ENCODE data around the gene STAB2.

STAB2 gene, protein sequence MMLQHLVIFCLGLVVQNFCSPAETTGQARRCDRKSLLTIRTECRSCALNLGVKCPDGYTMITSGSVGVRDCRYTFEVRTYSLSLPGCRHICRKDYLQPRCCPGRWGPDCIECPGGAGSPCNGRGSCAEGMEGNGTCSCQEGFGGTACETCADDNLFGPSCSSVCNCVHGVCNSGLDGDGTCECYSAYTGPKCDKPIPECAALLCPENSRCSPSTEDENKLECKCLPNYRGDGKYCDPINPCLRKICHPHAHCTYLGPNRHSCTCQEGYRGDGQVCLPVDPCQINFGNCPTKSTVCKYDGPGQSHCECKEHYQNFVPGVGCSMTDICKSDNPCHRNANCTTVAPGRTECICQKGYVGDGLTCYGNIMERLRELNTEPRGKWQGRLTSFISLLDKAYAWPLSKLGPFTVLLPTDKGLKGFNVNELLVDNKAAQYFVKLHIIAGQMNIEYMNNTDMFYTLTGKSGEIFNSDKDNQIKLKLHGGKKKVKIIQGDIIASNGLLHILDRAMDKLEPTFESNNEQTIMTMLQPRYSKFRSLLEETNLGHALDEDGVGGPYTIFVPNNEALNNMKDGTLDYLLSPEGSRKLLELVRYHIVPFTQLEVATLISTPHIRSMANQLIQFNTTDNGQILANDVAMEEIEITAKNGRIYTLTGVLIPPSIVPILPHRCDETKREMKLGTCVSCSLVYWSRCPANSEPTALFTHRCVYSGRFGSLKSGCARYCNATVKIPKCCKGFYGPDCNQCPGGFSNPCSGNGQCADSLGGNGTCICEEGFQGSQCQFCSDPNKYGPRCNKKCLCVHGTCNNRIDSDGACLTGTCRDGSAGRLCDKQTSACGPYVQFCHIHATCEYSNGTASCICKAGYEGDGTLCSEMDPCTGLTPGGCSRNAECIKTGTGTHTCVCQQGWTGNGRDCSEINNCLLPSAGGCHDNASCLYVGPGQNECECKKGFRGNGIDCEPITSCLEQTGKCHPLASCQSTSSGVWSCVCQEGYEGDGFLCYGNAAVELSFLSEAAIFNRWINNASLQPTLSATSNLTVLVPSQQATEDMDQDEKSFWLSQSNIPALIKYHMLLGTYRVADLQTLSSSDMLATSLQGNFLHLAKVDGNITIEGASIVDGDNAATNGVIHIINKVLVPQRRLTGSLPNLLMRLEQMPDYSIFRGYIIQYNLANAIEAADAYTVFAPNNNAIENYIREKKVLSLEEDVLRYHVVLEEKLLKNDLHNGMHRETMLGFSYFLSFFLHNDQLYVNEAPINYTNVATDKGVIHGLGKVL (N-terminal part only)

DNA sequence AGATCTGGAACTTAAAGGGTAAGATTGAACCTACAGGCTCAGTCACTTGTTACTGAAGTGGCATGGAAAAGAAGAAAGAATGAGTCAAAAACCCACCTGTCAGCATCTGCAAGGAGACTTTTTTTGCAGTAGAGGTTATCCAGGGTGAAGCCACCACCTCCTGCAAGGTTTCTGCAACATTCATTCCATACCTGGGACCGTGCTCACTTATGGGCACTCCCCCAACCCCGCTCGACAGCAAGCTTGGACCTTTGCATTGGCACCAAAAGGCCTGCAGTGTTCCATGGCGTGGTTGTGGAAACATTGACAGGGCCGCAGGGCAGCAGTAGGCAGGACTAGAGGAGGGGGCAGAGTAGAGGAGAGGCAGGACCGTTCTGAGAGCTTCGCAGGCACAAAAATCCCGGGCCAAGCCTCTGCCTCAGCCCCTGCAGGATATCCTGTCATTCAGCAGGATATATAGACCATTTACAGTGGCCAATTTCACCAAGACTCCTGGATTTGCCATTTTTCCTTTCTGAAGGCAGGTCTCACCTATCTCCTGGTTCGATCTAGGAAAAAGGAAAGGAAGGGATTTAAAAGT is at the start of gene STAB2:
Gene STAB2, plus strand, starts transcription at position 483 of the 580 bp plus-strand sequence. CDS start 204 bp downstream, outside the sequence.
- no peak for DNase-seq

DNA sequence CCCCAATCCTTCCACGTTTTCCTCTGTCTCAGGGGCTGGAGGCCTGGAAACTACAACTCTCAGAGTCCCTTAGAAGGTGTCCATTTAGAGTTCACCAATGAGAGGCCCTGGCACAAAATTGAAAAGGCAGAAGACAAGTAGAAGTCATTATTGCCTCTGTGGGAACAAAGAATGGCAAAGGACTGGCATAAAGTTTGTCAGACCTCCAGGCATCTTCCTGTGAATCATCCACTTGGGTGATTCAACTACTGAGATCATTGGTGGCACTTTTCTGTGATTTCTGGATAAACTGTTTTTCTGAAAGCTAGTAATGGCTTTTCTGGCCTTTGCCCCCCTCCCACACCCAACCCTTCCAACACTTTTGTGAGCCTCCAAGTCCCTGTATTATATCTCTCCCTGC is 48.7 kb upstream of the STAB2 start:
- DNase-seq = no peak

DNA sequence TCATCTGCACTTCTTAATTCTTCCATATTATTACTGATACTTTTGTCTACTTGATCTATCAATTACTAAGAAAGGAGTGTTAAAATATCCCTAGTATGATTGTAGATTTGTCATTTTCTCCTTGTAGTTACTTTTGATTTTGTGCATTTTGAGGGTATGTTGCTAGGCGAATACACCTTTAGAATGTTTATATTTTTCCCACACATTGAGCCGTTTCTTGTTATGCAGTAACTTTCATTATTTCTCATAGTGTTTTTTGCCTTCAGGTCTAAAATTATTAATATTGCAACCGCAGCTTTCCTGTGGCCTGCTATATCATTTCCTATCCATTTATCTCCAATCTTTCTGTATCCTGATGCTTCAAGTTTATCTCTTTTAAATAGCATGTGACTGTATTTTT is 46.8 kb upstream of the STAB2 start:
- no peak for DNase-seq

DNA sequence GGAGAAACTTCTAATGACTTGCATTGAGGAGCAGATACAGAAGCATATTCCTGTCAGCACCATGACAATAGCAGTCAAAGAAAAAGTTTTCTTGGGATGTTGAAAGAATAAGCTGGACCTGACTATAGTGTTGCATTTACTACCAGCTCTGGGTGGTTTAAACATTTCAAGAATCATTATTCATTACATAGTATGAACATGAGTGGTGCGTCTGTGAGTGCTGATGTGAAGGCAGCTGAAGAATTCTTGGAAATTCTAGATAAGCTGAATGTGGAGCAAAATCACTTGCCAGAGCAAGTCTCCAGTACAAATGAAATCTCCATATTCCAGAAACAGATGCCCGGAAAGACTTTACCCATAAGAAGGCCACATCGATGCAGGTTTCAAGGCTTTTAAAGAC is 45.0 kb upstream of the STAB2 start:
- DNase-seq = no peak

DNA sequence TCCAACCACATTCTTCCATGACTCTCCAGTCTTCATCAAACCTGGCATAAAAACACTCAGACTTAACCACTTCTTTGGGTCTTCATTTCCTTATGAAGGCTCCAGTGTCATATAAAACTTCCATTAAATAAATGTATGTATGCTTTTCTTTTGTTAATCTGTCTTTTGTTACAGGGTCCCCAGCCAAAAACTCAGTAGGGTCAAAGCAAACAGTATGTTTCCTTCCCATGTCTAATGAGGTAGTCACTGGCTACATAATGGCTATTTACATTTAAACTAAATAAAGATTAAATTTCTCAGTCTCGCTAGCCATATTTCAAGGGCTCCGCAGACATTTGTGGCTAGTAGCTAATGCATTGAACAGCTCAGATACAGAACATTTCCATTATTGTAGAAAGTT is 40.1 kb upstream of the STAB2 start:
- DNase-seq = no peak

DNA sequence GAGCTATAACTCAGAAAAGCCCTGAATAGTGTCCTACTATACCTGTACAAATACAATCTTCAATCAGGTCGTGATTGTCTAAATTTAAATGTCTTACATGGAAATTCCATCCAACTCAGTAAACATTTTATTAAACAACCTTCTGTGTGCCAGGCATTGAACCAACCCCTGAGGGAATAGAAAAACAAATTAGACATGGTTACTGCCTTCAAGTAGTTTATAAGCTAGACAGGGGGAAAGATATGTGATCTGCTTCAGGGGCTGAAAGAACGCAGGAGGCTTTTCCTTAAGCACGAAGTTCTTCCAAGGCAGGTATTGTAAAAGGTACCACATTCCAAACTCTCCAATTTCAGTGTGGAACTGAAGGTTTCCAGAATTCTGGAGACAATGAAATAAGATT is 39.7 kb upstream of the STAB2 start:
- no peak for DNase-seq

DNA sequence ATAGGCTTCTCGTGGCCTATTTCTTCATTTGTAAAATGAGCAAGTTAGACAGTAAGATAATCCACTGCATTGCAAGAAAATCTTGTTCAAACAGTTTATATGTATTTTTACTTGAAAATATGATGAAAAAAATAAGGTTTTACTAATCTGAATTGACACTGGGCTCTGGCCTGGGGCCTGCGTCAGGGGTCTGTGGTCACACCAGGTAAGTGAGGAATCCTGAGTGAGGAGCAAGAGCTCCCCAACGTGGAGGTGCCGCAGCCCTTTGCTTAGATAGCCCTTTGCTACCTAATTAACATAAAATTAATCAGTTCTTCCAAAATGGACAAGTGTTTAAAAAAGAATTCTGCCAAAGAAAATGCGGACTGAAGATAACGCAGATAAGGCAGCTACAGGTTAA is 39.1 kb upstream of the STAB2 start:
- no peak for DNase-seq

DNA sequence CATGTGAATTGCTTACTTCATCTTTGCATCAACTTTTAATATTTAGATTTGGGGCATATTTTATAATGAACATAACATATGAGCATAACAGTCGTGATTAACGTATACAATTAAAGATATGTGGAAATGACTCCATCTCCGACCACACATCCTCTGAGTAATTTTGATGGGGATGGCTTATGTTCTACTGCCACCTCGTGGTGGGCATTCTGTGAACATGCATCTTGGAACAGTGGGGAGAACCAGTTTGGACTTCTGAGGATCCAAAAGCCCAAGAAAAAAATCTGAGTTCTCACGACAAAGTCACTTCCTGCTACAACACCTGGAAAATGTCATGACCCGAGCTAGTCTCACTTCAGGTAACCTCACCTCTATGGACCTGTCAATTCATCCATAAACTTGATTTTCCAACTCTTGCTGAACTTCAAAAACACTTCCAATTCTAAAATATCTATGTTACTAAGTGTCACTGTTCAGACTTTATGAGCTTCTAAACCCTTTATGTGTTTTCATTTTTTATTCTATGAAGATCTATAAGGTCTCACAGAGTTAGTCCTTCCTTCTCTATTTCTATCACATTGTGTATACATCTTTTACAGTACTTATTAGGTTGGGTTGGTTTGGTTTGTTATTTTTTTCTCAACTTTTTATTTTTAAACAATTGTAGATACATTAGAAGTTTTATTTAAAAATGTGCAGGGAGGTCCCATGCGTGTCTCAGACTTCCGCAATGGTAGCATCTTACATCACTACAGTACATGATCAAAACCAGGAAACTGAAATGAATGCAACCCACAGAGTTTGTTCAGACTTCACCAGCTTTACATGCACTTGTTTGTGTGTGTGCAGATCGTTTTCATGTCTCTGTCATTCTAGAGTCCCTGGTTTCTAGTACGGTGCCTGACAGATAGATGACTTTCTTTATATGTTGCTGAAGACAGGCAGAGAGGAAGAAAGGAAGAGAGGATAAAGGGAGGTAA is 38.2 kb upstream of the STAB2 start:
- peak; percentile 63 for DNase-seq

DNA sequence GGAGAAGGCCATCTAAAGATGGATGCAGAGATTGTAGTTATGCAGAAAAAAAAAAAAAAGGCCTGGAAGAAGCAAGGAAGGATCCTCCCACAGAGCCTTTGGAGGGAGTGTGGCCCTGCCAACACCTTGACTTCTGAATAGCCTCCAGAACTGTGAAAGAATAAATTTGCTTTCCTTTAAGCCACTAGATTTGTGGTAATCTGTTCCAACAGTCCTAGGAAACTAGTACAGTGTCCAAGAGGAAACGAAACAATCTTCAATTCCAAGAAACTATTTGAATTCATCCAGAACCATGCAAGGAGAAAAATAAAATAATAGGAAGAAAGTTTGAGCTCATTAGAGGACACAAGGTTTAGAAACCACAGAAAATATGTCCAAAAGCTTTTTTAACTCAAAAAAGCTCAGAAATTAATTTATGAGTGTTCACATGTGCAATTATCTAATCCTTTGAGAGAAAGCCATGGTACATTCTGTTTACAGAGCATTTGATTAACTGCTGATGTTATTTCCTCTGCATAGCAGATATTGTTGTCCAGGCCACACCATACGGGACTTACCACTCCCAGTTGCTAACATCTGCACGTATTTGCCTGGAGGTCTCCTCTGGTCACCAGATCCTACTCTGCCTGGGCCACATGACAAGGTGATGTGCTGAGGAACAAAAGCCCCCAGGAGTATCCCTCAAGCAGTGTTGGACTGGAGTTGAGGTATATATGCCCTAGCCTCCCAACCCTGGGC is 30.0 kb upstream of the STAB2 start:
- DNase-seq = no peak

DNA sequence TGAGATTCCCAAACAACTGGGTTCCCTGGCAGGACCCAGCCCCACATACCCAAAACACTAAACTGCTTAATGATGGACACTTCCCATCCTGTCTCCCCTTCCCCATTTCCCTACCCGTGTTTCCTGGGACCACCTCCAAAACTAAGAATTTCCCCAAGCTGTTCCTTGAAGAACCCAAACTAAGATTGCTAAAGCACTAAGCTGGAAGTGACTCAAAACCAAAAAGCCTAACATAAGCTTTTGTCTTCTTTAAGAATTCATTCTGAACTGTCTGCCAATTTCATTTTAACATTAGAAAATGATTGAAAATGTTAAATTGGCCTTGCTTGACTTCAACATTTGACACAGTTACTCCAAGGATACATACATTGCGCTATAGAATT is 29.5 kb upstream of the STAB2 start:
- DNase-seq = no peak

DNA sequence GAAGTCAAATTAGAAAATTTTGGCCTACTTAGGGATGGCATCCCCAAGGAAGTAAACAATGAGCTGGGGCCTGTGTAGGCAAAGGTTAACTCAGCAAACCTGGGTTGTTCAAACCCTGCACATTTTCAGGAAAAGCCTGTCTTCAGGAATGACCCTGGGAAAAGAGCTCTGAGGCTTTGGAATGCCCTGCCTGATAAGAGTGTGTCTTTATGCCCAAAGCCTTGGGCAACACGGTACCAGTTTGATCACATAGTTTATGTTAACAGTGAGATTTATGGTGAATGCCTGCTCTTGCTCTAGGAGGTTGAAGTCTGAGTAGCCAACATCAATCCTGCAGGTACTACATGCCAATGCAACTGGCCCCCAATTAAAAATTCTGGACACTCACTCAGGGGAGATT is 28.2 kb upstream of the STAB2 start:
- no peak for DNase-seq

DNA sequence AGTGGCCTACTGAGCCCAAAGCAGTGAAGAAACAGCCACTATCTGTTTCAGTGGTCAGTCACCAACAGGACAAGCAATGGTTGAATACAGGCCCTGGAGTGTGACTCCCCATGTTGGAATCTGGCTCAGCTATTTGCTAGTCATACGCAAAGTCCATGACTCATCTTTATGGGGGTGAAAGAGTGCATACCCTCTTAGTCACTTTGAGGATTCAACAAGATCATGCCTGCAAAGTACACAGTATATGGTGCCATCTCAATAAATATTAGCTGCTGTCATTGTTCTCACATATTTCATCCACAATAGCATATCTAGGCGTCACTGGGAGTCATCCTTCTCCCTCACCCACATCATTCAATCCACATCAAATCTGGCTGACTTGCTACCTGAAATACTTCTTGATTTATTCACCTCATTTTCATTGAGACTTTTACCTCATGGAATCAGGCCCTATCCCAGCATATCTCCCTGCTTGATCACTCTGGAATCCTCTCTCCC is 26.4 kb upstream of the STAB2 start:
- no peak for DNase-seq

DNA sequence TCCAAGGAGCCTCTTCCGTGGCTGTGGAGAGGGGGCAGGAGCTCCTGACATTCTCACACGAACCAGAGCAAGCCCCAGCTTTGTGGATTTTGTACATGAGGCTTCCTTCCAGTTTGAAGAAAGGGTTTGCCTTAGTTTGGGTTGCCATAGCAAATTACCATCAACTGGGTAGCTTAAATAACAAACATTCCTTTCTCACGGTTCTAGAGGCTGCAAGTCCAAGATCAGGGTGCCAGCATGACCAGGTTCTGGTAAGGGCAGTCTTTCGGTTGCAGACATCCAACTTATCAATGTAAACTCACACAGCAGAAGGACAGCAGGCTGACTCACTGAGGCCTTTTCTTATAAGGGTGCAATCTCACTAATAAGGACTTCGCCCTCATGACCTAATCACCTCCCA is 25.9 kb upstream of the STAB2 start:
- DNase-seq = no peak

DNA sequence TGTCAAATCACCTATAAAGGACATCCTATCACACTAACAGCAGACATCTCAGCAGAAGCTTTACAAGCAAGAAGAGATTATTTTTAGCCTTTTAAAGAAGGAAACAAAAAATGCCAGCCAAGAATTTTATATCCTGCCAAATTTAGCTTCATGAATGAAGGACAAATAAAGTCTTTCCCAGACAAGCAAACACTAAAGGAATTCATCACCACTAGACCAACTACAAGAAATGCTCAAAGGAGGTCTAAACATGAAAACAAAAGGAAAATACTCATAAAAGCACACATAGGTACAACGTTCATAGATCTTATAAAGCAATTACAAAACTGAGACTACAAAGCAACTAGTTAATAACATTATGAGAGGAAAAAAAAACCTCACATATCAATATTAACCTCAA is 20.7 kb upstream of the STAB2 start:
- DNase-seq = no peak

DNA sequence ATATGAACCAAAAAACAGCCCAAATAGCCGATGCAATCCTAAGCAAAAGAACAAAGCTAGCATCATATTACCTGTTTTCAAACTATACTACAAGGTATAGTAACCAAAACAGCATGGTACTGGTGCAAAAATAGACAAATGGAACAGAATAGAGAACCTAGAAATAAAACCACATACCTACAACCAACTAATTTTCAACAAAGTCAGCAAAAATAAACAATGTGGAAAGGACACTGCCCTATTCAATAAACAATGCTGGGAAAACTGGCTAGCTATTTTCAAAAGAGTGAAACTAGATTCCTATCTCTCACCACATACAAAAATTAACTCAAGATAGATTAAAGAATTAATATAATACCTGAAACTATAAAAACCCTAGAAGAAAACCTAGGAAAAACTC is 17.8 kb upstream of the STAB2 start:
- no peak for DNase-seq

DNA sequence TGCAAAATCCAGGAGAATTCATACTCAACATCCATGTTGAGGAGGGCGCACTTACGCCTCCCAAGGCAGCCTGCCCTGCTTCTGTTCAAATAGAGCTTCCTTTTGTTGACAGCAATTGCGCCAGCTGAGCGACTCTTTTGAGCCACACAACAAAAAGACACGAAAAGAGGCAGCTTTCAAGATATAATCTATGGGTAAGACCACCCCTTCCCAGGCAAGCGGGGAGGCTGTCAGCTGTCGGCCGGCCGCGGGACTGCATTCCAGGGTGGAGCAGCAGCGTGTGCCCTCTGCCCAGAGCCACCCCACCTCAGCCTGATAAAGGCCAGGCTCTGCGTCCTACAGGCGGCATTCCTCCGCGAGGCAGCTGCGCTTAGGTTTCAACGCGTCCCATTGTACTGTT is 15.8 kb upstream of the STAB2 start:
- no peak for DNase-seq

DNA sequence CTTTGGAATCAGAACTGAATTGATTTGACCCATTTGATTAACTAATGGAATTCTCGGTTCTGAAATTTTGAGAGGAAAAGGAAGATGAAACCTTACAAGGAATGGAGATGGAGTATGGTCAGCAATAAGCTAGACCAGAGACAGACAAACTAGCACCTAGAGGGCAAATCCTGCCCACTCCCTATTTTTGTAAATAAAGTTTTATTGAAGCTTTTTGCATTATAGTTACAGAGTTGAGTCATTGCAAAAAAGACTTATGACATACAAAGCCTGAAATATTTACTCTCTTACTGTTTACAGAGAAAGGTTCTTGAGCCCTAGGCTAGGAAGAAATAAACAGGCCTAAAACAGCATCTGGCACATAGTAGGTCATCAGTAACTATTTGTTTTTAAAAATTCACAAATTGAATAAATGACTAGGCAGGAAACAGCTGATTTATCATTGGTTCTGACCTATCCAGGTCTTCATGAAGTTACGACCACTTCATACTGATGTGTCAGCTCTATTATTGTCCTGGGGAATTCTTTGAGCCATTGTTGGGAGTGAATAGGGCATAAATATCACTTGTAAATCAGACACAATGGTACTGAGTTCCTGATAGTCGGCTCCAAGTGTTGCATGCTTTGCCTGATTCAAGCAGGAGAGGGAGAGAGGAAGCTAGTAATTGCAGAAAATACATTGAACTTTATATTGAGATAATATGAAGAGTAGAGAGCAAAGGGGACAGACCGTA is 14.6 kb upstream of the STAB2 start:
- no peak for DNase-seq

DNA sequence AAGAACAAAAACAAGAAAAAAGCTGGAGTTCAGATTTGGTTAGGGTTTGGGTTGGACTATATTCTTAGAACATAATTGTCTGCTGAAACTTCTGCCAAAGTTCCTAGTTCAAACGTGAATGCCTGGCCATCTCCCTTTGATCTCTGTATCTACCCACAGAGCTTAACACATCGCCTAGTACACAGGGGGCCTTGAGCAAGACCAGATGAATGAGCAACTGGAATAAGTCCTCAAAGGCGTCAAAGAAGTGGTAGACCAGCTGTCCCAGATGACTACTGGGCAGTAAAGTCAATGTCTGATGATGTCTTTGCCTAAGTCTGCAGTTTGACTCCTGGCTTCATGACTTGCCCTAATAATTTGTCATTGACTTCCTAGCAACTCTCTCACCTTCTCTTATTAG is 13.9 kb upstream of the STAB2 start:
- DNase-seq = no peak

DNA sequence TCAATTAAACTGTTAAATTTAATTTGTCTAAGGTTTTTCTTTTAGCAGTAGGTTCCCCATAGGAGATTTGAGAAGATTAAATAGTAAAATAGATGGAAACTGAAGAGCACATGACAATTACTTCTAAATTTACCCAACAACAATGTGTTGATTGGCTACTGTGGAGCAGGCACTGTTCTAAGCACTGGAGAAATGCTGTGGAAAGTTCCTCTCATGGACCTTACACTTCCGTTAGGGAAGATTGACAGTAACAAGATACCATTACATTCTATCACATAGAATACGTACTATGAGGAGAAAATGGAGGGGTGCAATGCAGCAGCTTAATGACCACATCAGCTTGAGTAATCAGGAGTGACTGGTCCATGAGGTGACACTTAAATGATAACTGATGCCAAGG is 8.1 kb upstream of the STAB2 start:
- no peak for DNase-seq

DNA sequence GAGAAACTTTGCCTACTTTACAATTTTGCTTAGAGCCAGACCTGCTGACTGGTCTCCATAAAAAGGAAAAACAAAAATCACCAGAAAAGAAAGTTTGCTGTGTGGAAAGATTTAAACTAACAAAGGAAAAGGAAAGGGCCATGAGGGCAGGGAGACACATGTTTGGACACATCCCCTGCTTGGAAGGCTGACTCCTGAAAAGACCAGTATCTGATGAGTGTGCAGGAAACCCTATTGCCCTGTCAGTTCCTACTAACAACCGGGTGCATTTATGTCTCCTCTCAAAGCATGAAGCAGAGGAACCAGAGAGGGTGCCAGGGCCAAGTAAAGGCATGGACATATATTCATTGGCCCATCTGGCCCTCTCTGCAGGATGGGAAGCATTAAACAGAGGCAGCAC is 7.0 kb upstream of the STAB2 start:
- DNase-seq = no peak

Measured in CD4-positive, alpha-beta T cell treated with Interleukin-4 for 4 hours (primary cell).